ENCODE results near the gene XXYLT1.

GRCh38 chr3:195116407-195117185 is 154.4 kb downstream of the XXYLT1 start:
- TF ChIP-seq, protein P1, sequence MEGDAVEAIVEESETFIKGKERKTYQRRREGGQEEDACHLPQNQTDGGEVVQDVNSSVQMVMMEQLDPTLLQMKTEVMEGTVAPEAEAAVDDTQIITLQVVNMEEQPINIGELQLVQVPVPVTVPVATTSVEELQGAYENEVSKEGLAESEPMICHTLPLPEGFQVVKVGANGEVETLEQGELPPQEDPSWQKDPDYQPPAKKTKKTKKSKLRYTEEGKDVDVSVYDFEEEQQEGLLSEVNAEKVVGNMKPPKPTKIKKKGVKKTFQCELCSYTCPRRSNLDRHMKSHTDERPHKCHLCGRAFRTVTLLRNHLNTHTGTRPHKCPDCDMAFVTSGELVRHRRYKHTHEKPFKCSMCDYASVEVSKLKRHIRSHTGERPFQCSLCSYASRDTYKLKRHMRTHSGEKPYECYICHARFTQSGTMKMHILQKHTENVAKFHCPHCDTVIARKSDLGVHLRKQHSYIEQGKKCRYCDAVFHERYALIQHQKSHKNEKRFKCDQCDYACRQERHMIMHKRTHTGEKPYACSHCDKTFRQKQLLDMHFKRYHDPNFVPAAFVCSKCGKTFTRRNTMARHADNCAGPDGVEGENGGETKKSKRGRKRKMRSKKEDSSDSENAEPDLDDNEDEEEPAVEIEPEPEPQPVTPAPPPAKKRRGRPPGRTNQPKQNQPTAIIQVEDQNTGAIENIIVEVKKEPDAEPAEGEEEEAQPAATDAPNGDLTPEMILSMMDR (IDR thresholded peaks at IDR 0.05 in 2 of 3, conservative IDR thresholded peaks at IDR 0.05 in 1 of 3; ENCODE audit: borderline replicate concordance in 1 of 3, insufficient read depth in 1 of 3, low read depth in 2 of 3, low read length in 2 of 3): no peak
- TF ChIP-seq CEBPB (IDR thresholded peaks at IDR 0.05; ENCODE audit: low read depth) (no peak), EZH2 (IDR thresholded peaks at IDR 0.05) (no peak), POLR2A (IDR thresholded peaks at IDR 0.05; ENCODE audit: borderline replicate concordance, extremely low read depth, insufficient read depth, insufficient read length) (no peak), POLR2AphosphoS5 (IDR thresholded peaks at IDR 0.05; ENCODE audit: low read depth, low read length) (no peak), YY1 (IDR thresholded peaks at IDR 0.05; ENCODE audit: extremely low read depth, insufficient replicate concordance, low read depth, low read length) (no peak), RAD21 (IDR thresholded peaks at IDR 0.05; ENCODE audit: low read depth) (no peak), ZFX (IDR thresholded peaks at IDR 0.05) (no peak), MAX (IDR thresholded peaks at IDR 0.05) (no peak), JUND (IDR thresholded peaks at IDR 0.05) (no peak), TCF7L2 (IDR thresholded peaks at IDR 0.05; ENCODE audit: borderline replicate concordance, extremely low read depth, insufficient read depth, insufficient read length) (no peak)
- TF ChIP-seq, protein P2, sequence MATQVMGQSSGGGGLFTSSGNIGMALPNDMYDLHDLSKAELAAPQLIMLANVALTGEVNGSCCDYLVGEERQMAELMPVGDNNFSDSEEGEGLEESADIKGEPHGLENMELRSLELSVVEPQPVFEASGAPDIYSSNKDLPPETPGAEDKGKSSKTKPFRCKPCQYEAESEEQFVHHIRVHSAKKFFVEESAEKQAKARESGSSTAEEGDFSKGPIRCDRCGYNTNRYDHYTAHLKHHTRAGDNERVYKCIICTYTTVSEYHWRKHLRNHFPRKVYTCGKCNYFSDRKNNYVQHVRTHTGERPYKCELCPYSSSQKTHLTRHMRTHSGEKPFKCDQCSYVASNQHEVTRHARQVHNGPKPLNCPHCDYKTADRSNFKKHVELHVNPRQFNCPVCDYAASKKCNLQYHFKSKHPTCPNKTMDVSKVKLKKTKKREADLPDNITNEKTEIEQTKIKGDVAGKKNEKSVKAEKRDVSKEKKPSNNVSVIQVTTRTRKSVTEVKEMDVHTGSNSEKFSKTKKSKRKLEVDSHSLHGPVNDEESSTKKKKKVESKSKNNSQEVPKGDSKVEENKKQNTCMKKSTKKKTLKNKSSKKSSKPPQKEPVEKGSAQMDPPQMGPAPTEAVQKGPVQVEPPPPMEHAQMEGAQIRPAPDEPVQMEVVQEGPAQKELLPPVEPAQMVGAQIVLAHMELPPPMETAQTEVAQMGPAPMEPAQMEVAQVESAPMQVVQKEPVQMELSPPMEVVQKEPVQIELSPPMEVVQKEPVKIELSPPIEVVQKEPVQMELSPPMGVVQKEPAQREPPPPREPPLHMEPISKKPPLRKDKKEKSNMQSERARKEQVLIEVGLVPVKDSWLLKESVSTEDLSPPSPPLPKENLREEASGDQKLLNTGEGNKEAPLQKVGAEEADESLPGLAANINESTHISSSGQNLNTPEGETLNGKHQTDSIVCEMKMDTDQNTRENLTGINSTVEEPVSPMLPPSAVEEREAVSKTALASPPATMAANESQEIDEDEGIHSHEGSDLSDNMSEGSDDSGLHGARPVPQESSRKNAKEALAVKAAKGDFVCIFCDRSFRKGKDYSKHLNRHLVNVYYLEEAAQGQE (IDR thresholded peaks at IDR 0.05; ENCODE audit: low read depth): no peak

Data from HCT116 (cell line).